ENCODE results near the gene PUM2. TPM values are rescaled to one million over a fixed set of nuclear protein-coding genes. Genes with fewer than 3 reads are reported as not detected.
A peak's percentile ranks its signal among the peaks of the same experiment; 100 is the strongest.

PUM2 gene
- total RNA-seq, 1 experiment from 2014 or later = 104 TPM

- no peak for TF ChIP-seq SMAD4 (CRISPR knock-in tag; IDR thresholded peaks at IDR 0.05)
- TF ChIP-seq ZNF263 (CRISPR knock-in tag; IDR thresholded peaks at IDR 0.05; ENCODE audit: low read depth) = no peak
- TF ChIP-seq OVOL2 (CRISPR knock-in tag; IDR thresholded peaks at IDR 0.05; ENCODE audit: borderline replicate concordance) = no peak
- TF ChIP-seq CBFB (CRISPR knock-in tag; IDR thresholded peaks at IDR 0.05; ENCODE audit: low read depth) = no peak
- no peak for TF ChIP-seq CREB1 (CRISPR knock-in tag; IDR thresholded peaks at IDR 0.05)
- no peak for TF ChIP-seq FOXP1 (CRISPR knock-in tag; IDR thresholded peaks at IDR 0.05; ENCODE audit: borderline replicate concordance)
- no peak for TF ChIP-seq SMAD3 (CRISPR knock-in tag; IDR thresholded peaks at IDR 0.05; ENCODE audit: borderline replicate concordance)
- no peak for TF ChIP-seq ZNF532 (CRISPR knock-in tag; IDR thresholded peaks at IDR 0.05; ENCODE audit: borderline replicate concordance)
Observed at GRCh38 chr2:20317690-20318089, 33.0 kb downstream of the PUM2 start (continued).

- ChIA-PET CTCF (interaction anchor here (0.9 to 4.8 kb wide), 3 partner anchors 8 to 26 kb away, joined by 3 to 24 read pairs (median 6); no protein-coding TSS in a partner anchor), POLR2A (interaction anchor here (0.7 to 0.8 kb wide), 3 partner anchors 24 to 328 kb away, joined by 3 read pairs; no protein-coding TSS in a partner anchor)
- no peaks in the 10 kb centered on the region for H3K27me3 Mint-ChIP-seq (ENCODE audit: low read depth)
- TF ChIP-seq CREB1 (CRISPR knock-in tag; IDR thresholded peaks at IDR 0.05) (no peak), ZNF423 (CRISPR knock-in tag; IDR thresholded peaks at IDR 0.05) (no peak), NFATC4 (CRISPR knock-in tag; IDR thresholded peaks at IDR 0.05) (no peak), JAZF1 (CRISPR knock-in tag; IDR thresholded peaks at IDR 0.05) (no peak), USF1 (CRISPR knock-in tag; IDR thresholded peaks at IDR 0.05) (no peak), PRDM15 (CRISPR knock-in tag; IDR thresholded peaks at IDR 0.05) (no peak), RORB (CRISPR knock-in tag; IDR thresholded peaks at IDR 0.05) (no peak), KAT7 (CRISPR knock-in tag; IDR thresholded peaks at IDR 0.05; ENCODE audit: borderline replicate concordance) (no peak), MAX (CRISPR knock-in tag; IDR thresholded peaks at IDR 0.05) (no peak), RELA (CRISPR knock-in tag; IDR thresholded peaks at IDR 0.05; ENCODE audit: borderline replicate concordance) (no peak)
- peaks cover 44% of the 10 kb centered on the region for H3K36me3 Mint-ChIP-seq
- H3K27ac Mint-ChIP-seq = peak overlapping the region; percentile 57
- DNase-seq (ENCODE audit: low spot score) = no peak
- peaks cover 54% of the 10 kb centered on the region for H3K4me1 Mint-ChIP-seq
- no peaks in the 10 kb centered on the region for H3K9me3 Mint-ChIP-seq
- H3K4me3 Mint-ChIP-seq = no peak overlapping the region
- ATAC-seq = no peak
Observed at GRCh38 chr2:20317197-20317596, 33.4 kb downstream of the PUM2 start.
